Pancreas (tissue), 10 donors: ENCODE measurements around the gene GATB. TPM values are rescaled to one million over a fixed set of nuclear protein-coding genes. Genes with fewer than 3 reads are reported as not detected.

ENCODE experiments used
- ATAC-seq, 4 donors: fragments of 200-7000 bp; cut with Tn5 transposase; one replicate each; pipeline versions ENCODE4 v1.8.0 to v1.9.1; 2020; ENCODE audit warnings: mild to moderate bottlenecking in 4 of 4, moderate library complexity in 4 of 4
- DNase-seq, 6 donors: peaks; one replicate each; pipeline ENCODE4 v3.0.0-alpha.2; 2020
- FAIRE-seq: peaks from 2 replicates; lab custom pipeline; 2012; peaks lifted over from hg19 to GRCh38; lab: Jason Lieb, UNC
- H3K27ac ChIP-seq, 4 donors: fragments of 200-600 bp; sonication (generic); 1 replicate in 3 of 4; 2 replicates in 1 of 4; pipeline versions ENCODE4 v1.5.0 to v1.8.0; 2020
- H3K27me3 ChIP-seq, 4 donors: fragments of 200-600 bp; one replicate each; pipeline ENCODE4 v1.8.0; 2021
- H3K36me3 ChIP-seq, 3 donors: fragments of 200-600 bp; sonication (generic) in 1 of 3; one replicate each; pipeline versions ENCODE4 v1.5.0 to v1.8.0; 2020 to 2021
- H3K4me1 ChIP-seq, 3 donors: fragments of 200-600 bp; one replicate each; pipeline ENCODE4 v1.8.0; 2021
- H3K4me3 ChIP-seq, 4 donors: fragments of 200-600 bp; sonication (generic) in 2 of 4; one replicate each; pipeline versions ENCODE4 v1.5.0 to v1.8.0; 2020 to 2021
- H3K9me3 ChIP-seq, 4 donors: fragments of 200-600 bp; one replicate each; pipeline ENCODE4 v1.8.0; 2021
- WGBS, 2 donors: extraction: QIAGEN DNeasy Blood & Tissue Kit; methylation state at CpG; one replicate each; pipeline ENCODE4 v1.1.7; 2013; 5-methylcytosine and 5-hydroxymethylcytosine counted together
- intact Hi-C, 3 donors: fragments of 100-400 bp; cut with DNase I; formaldehyde crosslinking; loops; one replicate each; pipeline versions ENCODE4 v1.11.1 to v1.14.2; 2022
- polyA plus RNA-seq, 2 donors: library from polyadenylated mRNA; stranded (reverse); fragments of 200-250 nt; gene quantifications; one replicate each; pipeline ENCODE4 v1.2.3, GENCODE V29; 2013
- total RNA-seq, 6 donors: library from RNA; stranded (reverse); fragmentation: NEBNext Ultra II Directional in 4 of 6; extraction: Animal tissue kit (Norgen Biotek cat#: 25700) in 4 of 6; gene quantifications; one replicate each; pipeline versions ENCODE4 v1.2.1 to v1.2.4, GENCODE V29; 2021 to 2023
- TF ChIP-seq, protein P1 (sequence below), 4 donors: fragments of 200-600 bp; sonication (generic) in 3 of 4; IDR thresholded peaks; one replicate each; pipeline versions ENCODE4 v1.5.0 to v1.8.0; 2021; ENCODE audit warnings: antibody characterized with exemption in 4 of 4
- donor health status: healthy with polysubstance abuse.
- donor health status: DM: no; HTN: no; CAD: no; lungs with moderate emphysema.
- donor health status: DM: no; HTN: no; CAD: no.
- donor health status: control.
- donor health status: control.
- donor health status: Bipolar disorder and iron deficiency.
- donor health status: DM: yes; HTN: yes; CAD: no.
- donor health status: DM: no; HTN: no; CAD: no.
- donor health status: DM: no; HTN: no; CAD: no.
- donor health status: DM: yes; HTN: yes; CAD: no.

GATB gene
- total and polyA plus RNA-seq, 8 donors, result 1.8 to 10.0 (median 6.5) TPM

DNA sequence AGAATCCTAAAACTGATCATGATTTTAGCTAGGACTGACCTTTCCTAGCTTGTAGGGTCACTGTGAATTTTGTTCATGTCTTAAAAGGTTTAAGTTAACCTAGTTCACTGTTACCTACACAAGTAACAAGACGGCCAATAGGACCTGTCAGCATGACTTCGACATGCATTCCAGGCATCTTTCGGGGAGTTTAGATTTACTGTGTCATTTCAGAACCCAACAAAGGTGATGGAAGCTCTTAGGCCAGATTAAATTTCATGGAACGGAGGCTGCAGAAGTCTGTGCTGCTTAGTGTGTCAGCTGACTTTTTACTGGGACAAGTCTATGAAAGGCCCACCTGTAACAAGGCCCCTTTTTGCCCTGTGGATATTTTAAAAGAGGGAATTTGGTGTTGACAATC is 93.1 kb downstream of the GATB start:
- H3K36me3 ChIP-seq, result peaks cover 0 to 18% (median 7%) of the 10 kb centered on the region in 3 donors
- no peaks in the 10 kb centered on the region for H3K9me3 ChIP-seq
- ATAC-seq, result no peak
- no peak for FAIRE-seq
- no peak overlapping the region for H3K4me3 ChIP-seq
- 92 to 94% methylated on average over 4 of the region's 4 CpGs for WGBS, 2 donors
- H3K27me3 ChIP-seq, result no peaks in the 10 kb centered on the region
- H3K27ac ChIP-seq, result no peak overlapping the region
- DNase-seq, result no peak
- intact Hi-C loops, result no loop called here
- H3K4me1 ChIP-seq, result no peaks in the 10 kb centered on the region
- TF ChIP-seq, protein P1, sequence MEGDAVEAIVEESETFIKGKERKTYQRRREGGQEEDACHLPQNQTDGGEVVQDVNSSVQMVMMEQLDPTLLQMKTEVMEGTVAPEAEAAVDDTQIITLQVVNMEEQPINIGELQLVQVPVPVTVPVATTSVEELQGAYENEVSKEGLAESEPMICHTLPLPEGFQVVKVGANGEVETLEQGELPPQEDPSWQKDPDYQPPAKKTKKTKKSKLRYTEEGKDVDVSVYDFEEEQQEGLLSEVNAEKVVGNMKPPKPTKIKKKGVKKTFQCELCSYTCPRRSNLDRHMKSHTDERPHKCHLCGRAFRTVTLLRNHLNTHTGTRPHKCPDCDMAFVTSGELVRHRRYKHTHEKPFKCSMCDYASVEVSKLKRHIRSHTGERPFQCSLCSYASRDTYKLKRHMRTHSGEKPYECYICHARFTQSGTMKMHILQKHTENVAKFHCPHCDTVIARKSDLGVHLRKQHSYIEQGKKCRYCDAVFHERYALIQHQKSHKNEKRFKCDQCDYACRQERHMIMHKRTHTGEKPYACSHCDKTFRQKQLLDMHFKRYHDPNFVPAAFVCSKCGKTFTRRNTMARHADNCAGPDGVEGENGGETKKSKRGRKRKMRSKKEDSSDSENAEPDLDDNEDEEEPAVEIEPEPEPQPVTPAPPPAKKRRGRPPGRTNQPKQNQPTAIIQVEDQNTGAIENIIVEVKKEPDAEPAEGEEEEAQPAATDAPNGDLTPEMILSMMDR (IDR thresholded peaks at IDR 0.05), result no peak

DNA sequence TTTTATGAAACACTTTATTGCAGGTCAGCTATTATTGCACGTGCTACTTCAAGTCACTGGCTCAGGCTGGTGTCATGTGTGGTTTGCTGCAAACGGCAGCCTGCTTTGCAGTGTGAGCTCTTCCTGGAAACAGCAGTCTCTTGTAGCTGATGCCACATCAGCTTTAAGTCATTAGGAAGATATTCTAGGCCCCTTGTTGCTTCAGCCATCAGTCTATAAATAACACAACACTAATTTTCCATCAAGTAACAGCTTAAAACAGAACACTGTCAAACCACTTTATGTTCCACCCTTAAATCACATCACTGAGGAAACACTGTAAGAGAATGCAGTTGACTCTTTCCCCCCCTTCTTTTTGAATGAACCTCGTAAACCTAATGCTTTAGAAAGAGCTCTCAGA is 93.8 kb downstream of the GATB start:
- Histone ChIP-seq H3K27me3 (no peaks in the 10 kb centered on the region), H3K4me1 (no peaks in the 10 kb centered on the region), H3K36me3 (peaks cover 0 to 23% (median 7%) of the 10 kb centered on the region in 3 donors), H3K4me3 (no peak overlapping the region), H3K9me3 (no peaks in the 10 kb centered on the region), H3K27ac (no peak overlapping the region)
- 67 to 71% methylated on average over 3 of the region's 3 CpGs for WGBS, 2 donors
- DNase-seq (no peak), ATAC-seq (peak in 1 of 4 donors; percentile 47), FAIRE-seq (no peak)
- TF ChIP-seq, protein P1 (IDR thresholded peaks at IDR 0.05), result no peak
- intact Hi-C loops, result no loop called here

DNA sequence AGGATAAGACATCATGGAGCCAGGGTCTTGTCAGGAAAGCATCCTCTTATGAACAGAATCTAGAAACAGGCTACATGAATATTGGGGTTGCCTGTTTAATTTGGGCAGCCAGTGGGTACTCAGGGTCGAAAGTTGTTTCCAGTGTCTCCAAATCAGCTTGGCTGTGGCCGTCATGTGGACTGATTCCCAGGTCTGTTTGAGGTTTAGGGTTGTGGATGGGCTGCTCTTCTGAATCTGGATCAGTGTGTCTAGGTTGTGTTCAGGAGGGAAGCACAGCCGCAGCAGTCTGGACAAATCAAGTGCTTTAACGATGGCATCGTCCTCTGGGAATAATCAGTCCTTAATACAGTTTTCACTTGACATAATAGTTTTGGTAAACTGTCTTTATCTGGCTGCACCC is 94.3 kb downstream of the GATB start:
- TF ChIP-seq, protein P1 (IDR thresholded peaks at IDR 0.05), result no peak
- H3K27ac ChIP-seq, result no peak overlapping the region
- H3K4me3 ChIP-seq, result no peak overlapping the region
- DNase-seq (no peak), ATAC-seq (no peak), FAIRE-seq (no peak)
- intact Hi-C loops, result no loop called here
- H3K36me3 ChIP-seq, result peaks cover 0 to 23% (median 7%) of the 10 kb centered on the region in 3 donors
- 85% methylated on average over 5 of the region's 5 CpGs for WGBS, 2 donors
- no peaks in the 10 kb centered on the region for H3K9me3 ChIP-seq
- H3K27me3 ChIP-seq, result no peaks in the 10 kb centered on the region
- H3K4me1 ChIP-seq, result no peaks in the 10 kb centered on the region

DNA sequence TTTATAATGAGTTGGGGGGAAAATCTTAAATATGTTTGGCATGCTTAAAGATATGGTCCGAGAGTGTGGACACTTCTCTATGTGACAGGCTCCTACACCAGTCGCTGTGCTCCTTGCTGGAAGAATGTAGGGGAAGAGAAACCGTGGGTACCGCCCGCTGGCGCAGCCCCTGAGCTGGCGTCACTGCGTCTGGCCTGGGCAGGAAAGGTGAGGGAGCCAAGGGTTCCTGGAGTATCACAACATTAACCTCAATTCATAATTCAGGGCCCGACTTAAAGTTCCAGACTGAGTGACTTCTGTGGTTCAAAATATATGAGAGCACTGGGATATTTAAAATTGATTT is 95.1 kb downstream of the GATB start:
- Histone ChIP-seq H3K27ac (no peak overlapping the region), H3K9me3 (no peaks in the 10 kb centered on the region), H3K4me3 (no peak overlapping the region), H3K27me3 (no peaks in the 10 kb centered on the region), H3K36me3 (peaks cover 0 to 23% (median 7%) of the 10 kb centered on the region in 3 donors), H3K4me1 (no peaks in the 10 kb centered on the region)
- intact Hi-C loops, result no loop called here
- no peak for FAIRE-seq
- WGBS, 2 donors, result 94 to 95% methylated on average over 9 of the region's 9 CpGs
- TF ChIP-seq, protein P1 (IDR thresholded peaks at IDR 0.05), result no peak
- ATAC-seq, result no peak
- no peak for DNase-seq

DNA sequence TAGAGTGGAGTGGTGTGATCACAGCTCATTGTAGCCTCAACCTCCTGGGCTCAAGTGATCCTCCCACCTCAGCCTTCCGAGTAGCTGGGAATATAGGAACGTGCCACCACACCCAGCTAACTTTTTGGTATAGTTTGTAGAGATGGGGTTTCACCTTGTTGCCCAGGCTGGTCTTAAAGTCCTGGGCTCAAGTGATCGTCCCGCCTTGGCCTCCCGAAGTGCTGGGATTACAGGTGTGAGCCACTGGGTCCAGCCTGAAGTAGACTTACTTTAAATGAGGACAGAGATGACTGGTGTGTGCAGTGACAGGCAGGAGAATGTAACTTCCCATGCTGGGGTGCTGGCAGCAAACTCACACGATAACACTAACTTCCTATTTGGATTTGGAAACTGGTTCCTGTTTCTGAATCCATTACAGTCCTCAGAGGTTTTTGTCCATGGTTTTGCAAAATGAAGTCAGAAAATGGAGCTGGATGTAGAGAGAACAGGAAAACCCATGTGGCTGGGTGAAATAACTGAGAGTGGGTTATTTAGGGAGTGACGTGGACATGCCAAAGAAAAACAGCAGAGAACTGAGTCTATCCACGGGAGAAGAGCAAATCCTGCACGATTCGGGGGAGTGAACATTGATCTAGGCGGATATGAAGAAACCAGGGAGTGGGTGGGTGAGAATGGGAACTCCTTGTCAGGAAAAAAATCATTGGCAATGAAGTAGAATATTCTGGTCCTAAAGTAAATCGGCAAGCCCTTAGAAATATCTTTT is 95.6 kb downstream of the GATB start:
- Histone ChIP-seq H3K36me3 (peaks cover 0 to 23% (median 7%) of the 10 kb centered on the region in 3 donors), H3K27ac (no peak overlapping the region), H3K4me3 (no peak overlapping the region), H3K9me3 (no peaks in the 10 kb centered on the region), H3K27me3 (no peaks in the 10 kb centered on the region), H3K4me1 (no peaks in the 10 kb centered on the region)
- intact Hi-C loops, result no loop called here
- WGBS, 2 donors, result 91 to 94% methylated on average over 12 of the region's 12 CpGs
- FAIRE-seq, result no peak
- ATAC-seq, result no peak
- TF ChIP-seq, protein P1 (IDR thresholded peaks at IDR 0.05), result no peak
- DNase-seq, result no peak
